ENCODE data around the gene TACC2.

The TACC2 gene

GRCh38 chr10:122258136-122259074 lies 269.4 kb downstream of the TACC2 start:
- no peak for DNase-seq

GRCh38 chr10:122259075-122259466 lies 270.1 kb downstream of the TACC2 start:
- no peak for DNase-seq

DNA sequence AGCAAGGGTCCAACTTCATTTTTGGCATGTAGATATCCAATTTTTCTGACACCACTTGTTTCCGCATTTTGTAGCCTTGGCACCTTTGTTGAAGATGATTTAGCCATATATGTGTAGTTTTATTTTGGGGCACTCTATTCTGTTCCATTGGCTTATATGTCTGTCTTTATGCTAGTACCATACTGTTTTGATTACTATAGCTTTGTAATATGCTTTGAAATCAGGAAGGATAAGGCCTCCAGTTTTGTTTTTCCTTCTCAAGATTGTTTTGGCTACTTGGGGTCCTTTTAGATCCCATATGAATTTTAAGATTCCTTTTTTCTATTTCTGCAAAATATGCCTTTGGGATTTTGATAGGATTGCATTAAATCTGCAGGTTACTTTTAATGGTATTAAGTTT lies 272.6 kb downstream of the TACC2 start:
- no peak for DNase-seq

- no peak for DNase-seq
Measured at GRCh38 chr10:122263971-122264370, 275.0 kb downstream of the TACC2 start.

DNA sequence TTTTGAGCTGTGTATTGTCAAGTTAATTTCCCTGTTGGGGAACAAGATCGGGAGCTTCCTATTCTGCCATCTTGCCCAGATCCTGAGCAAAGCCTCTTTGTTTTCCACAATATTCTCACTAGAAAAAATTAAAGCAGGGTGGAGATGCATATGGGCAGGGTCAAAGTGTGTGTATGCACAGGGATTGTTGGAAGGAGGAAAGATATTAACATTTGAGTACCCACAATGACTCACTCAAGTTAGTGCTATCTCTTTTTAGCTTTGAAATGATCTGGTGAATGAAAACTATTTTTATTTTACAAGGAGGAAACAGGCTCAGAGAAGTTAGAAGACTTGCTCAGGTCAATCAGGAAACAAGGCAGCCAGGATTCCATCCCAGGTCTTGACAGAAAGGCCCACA lies 275.5 kb downstream of the TACC2 start:
- DNase-seq: no peak

DNA sequence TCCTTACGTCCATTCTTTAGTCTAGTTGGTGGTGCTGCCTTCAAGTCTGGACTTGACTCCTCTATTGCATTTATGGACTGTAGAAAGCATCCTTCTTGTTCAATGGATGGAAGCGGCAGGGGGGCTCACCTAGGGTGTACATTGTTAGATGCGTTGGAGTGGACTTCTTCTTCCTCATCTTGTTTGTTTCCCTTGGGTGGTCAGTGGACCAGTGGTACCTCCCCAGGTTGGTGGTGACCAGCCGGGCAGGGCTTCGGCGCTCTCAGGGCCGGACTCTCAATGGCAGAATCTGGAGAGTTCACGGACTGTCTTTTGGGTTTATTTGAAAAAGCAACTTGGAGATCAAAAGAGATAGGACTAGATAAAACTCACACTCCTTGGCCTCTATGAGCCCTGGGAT lies 276.0 kb downstream of the TACC2 start:
- no peak for DNase-seq

DNA sequence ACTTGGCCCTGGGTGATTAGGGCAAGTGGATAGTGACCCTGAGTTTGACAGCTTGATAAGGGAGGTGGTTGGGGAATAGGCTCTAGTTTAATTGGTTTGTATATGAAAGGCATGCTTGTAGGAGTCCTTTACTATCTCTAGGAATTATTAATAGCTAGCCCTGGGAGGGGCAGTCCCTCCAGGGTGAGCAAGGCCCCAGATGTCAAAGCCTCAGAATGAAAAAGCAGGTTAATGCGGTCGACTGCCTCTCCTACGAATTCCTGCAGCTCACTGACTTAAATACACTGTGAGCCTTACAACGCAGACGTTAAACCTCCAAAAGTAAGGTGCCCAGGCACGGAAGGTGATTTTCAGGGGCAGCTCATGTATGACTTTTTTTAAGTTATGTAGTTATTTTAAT lies 276.9 kb downstream of the TACC2 start:
- DNase-seq: no peak

- no peak for DNase-seq
Measured at GRCh38 chr10:122267849-122268737, 279.1 kb downstream of the TACC2 start.

DNA sequence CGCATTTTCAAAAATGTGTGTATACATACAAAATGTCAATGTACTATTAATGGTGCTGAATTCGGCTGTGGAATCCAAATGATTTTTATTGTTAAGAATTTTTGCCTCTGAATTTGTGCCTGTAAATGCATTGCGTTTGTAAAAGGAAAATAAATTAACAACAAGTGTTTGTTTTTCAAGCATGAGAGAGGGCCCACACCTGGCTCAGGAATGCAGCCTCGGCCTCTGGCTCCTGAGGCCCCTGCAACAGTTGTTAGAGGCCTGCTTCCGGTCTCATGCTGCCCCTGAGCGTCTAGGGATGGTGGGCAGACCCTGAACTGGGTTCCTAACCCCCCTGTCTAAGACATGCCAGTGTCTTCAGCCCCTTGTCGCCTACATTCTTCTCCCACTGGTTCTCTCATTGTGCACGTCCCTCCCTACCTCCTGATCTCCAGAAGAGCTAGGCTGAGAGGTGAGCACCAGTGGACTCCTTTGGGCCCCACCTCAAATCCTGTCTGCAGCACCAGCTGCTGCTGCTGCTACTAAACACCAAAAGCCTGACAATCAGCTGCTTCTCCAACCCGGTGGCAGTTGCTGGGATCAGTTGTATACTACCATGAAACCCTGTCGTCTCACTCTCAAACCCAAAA lies 280.2 kb downstream of the TACC2 start:
- no peak for DNase-seq

DNA sequence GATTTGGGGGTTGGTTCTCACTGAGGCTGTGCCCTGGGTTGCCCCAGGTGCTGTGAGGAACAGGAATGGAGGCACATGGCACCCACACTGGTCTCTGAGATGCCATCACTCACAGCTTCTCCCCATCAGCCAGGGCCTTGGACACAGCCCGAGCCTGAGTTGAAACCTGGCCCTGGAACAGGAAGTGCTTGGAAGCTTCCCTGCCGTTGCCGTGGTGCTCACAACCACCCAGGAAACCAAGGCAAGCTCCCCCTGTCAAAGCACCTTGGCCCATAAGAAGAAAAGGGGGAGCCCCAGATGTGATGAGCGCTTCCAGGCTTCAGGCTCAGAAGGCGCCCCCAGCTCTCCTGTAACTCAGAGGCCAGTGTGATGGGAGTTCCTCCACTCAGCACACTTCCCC lies 282.1 kb downstream of the TACC2 start, which contains the start of gene BTBD16:
Gene BTBD16, plus strand, starts transcription at position 221 of the 400 bp plus-strand sequence. CDS start 3,786 bp downstream, outside the sequence.
- DNase-seq: no peak

DNA sequence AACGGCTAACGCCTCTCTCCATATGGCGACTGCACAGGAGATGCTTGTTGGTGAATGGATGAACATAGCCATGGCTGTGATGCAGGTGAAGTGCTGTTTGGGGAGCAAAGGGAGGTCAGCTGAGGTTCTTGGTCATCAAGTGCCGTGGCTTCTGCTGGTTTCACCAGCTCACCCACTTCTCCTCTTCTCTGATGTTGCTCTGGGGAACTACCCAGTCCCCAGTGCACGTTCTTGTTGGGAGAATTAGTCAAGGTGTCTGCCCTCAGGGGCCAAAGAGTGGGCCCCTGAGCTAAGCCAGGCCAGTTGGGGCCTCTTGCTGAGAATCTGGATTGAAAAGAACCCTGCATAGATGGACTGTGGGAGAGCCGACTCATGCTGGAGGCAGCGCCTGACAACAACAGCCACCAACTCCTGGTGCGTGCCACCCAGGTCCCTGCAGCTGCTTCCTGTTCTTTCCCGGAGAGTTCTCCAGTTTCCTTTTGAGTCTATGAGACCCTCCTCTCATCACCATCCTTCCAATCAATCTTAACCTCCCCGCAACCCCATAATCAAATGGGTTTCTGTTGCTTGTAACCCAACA lies 285.1 kb downstream of the TACC2 start:
- no peak for DNase-seq

- no peak for DNase-seq
Measured at GRCh38 chr10:122276611-122277208, 287.7 kb downstream of the TACC2 start.

DNA sequence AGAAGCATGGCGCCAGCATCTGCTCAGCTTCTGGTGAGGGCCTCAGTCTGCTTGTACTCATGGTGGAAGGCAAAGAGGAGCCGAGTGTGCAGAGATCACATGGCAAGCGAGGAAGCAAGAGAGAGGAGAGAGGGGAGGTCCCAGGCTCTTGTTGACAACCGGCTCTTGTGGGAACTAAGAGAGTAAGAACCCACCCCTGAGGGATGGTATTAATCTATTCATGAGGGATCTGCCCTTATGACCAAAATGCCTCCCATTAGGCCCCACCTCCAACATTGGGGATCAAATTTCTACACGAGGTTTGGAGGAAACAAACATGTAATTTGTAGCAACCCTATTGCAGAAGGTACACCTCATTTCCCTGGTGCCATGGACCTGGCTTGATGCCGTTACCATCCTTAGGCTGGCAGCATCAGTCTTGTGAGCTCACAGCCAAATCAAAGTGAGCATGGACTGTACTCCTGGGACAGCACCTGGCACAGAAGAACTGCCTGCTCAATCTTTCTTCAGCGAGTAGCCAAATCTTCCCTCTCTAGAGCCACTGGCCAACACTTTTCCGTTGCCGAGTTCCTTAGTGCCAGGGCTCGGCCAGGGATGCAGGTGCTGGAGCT lies 288.7 kb downstream of the TACC2 start:
- no peak for DNase-seq

DNA sequence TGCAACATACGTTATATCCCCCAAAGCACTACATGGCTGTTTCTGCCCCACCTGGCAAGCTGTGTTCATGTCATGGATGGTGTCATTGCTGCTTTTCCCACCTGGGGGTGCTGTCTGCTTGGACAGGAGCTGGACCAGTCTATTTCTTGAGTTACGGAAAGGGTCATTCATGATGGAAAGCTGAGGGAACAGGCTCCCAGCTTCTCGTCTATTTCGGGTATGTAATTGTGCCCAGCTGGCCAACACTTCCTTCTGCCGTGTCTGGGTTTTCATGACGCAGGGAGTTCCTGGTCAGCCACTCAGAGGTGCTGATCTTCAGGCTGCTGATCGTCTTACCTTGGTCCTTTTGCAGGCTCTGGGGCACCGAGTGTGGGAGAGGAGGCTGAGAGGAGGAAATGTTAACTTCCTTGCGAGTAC lies 290.8 kb downstream of the TACC2 start:
- peak; percentile 12 for DNase-seq

DNA sequence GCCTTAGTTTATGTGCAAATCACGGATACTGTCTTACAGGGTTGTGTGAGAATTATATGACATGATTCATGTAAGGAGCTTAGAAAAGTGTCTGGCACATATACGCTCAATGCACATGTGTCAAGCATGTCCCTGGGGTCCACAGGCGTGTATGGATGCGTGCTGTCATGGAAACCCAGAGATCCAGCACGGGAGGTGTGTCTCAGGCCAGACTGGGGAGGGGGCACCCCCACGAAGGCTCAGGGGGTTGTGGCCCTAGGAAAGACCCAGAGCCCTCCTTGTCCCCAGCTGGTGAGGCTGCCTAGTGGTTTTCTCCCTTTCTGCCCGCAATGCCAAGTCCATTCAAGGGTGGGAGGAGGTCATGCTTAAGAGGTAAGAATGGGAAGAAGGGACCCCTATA lies 291.2 kb downstream of the TACC2 start:
- DNase-seq: no peak

DNA sequence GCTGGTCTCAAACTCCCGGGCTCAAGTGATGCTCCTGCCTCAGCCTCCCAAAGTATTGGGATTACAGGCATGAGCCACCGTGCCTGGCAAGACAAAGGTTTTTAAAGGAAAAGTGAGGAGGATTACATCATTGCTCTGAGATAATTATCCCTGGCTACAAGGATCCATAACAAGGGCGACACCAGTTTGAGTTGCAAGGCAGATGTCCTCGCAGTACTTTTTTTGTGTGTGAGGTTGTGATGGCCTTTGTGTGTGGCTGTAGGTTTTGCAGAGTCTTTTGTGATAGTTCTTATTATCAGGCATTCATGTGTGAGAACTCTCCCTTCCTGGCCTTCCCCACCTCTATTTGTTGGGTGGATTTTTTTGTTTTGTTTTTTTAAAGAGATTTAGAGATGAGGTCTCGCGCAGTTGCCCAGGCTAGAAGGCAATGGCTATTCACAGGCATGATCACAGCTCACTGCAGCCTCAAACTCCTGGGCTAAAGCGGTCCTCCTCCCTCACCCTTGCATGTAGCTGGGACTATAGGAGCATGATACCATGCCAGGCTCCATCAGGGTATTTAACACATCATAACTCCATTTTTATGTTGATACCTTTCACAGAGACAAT lies 292.2 kb downstream of the TACC2 start:
- no peak for DNase-seq

GRCh38 chr10:122281751-122282150 lies 292.8 kb downstream of the TACC2 start:
- no peak for DNase-seq

- DNase-seq: no peak
Measured at GRCh38 chr10:122282253-122282671, 293.3 kb downstream of the TACC2 start.

DNA sequence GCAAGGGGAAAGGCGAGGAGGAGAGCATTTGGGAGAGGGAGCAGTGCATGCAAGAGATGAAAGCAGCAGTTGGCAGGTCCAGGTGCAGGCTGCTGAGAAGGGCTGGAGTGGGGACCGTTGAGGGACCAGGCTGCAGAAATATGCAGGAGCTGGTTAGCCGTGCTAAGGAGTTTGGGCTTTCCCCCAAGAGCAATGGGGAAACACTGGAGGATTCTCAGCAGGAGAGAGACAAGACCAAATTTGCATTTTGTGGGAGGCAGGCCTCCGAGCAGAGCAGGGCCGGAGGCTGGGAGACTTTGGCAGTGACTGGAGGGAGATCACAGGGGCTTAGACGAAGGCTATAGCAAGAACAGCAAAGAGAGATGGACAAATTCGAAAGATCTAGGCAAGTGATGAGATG lies 293.9 kb downstream of the TACC2 start:
- DNase-seq: no peak

DNA sequence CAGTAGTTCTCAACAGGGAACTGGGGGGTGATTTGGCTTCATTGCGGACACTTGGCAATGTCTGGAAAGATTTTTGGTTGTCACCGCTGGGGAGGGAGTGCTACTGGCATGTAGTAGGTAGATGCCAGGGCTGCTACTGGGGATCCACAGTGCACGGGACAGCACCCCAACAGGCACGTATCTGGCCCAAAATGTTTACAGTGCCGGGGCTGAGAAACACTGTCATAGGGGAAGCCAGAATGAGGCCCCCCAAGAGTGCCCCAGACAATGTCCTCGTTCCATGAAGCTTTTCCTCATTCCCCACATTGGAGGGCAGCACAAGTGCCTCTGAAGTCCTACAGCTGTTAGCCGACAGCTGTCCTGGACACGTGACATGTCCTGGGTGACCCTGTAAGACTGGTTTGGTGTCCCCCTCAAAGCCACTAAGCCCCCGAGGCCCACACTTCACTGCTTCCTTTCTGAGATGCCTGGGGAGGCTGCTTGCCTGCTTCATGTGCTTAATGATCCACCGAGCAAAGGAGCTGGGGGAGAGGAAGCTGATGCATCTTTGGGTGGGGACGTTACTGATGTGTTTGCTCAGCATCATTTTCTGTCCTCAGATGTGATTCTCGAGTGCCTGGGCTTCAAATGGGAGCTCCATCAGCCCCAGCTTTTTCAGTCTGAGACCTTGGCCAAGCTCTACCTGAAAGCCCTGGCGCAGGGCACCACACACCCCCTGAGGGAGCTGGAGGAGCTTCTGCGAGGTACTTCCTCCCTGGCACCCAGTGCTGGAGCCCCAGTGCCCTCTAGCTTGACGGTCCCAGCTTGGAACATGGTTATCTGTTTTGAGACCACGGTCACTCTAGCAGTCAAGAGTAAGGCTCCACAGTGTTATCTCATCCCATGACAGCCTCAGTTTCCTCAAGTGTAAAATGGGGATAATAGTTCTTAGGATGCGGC lies 296.8 kb downstream of the TACC2 start:
- no peak for DNase-seq

Measured in NCI-H748 treated with DMSO at 0.1 percent for 48 hours (cell line).